GM12801 (cell line): ENCODE results near the gene DGKG.

Source experiments
- TF ChIP-seq, protein P1 (sequence below): IDR thresholded peaks from one replicate; pipeline ENCODE4 v1.5.1; 2011; ENCODE audit warnings: control low read depth; ENCODE audit not compliant: insufficient read length; ENCODE audit errors: extremely low read depth

DGKG gene

GRCh38 chr3:186220911-186221645 lies 141.0 kb downstream of the DGKG start:
- TF ChIP-seq, protein P1, sequence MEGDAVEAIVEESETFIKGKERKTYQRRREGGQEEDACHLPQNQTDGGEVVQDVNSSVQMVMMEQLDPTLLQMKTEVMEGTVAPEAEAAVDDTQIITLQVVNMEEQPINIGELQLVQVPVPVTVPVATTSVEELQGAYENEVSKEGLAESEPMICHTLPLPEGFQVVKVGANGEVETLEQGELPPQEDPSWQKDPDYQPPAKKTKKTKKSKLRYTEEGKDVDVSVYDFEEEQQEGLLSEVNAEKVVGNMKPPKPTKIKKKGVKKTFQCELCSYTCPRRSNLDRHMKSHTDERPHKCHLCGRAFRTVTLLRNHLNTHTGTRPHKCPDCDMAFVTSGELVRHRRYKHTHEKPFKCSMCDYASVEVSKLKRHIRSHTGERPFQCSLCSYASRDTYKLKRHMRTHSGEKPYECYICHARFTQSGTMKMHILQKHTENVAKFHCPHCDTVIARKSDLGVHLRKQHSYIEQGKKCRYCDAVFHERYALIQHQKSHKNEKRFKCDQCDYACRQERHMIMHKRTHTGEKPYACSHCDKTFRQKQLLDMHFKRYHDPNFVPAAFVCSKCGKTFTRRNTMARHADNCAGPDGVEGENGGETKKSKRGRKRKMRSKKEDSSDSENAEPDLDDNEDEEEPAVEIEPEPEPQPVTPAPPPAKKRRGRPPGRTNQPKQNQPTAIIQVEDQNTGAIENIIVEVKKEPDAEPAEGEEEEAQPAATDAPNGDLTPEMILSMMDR = no peak

DNA sequence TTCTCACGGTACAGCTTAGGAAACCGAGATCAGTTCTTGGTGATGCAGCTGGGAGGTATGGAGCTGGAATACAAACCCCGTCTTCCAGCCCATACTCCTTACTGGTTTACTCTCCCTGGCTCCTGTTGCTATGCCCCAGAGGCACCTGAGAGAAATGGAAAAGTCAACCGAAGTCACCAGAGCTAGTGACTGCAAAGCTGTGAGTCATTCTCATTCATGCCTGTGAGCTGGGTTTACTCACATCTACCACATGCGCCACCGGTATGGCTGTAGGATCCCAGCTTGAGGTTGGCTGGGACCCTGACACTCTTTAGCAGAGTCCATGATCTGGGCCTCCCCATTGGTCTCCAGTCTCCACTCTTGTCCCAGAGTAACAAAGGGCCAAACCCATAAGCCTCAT lies 141.7 kb downstream of the DGKG start:
- TF ChIP-seq, protein P1 = no peak

- TF ChIP-seq, protein P1 = no peak
These were observed 142.8 kb downstream of the DGKG start for GRCh38 chr3:186219211-186219638.

- TF ChIP-seq, protein P1 = no peak
These were observed 143.6 kb downstream of the DGKG start for GRCh38 chr3:186218421-186218820.

DNA sequence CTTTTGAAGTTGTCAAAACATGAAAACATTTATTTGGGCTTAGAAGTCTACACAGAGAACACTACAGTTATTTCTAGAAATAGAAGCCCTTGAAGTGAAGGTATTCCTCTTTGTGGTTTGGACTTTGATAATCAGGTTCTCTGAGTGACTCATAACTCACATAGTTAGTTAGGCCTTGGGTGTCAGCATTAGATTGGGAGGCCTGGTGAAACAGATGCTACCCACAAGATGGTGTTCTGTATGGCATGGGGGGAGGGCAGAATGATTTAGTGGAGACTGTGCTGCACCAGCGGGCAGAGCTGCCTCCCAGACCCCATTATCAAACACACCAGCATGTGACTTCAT lies 144.2 kb downstream of the DGKG start:
- TF ChIP-seq, protein P1 = no peak

DNA sequence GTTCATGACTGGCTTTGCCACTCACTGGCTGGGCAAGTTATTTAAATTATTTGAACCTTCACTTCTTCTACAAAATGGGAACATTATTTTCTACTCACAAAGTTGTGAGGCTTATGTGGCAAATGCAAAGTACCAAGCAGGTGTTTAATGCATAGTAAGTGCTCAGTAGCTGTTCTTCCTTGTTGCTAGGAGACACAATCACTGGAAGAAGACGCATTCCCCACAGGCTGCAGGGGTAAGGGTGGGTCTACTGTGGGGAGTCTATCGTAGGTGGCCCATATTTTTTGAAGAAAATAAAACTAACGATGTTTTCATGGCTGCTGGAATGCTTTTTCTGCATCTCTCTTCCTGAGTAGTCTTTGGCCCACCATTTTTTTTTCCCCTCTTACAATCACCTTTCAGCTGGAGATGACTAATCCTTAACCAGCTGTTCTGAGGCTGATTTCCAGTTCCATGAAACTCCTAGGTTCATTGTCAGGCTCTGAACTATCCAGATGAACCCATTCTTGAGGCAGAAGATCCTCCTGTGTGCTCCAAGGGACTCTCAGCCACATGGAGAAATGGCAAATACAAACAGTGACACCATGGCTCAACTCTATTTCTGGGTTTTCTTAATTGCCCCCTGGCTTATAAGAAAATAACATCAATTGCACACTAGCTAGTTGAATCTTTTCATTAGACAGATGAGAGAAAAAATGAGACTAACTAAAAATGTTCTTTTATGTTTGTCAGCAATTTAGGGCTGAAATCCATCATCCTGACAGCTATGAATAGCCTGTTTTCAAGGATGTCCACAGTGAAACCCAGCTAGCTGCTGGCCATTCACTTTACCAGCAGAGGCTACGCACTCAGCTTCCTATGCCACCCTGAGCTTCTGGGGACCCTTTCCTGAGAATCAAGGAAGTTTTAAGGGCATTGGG lies 144.9 kb downstream of the DGKG start:
- TF ChIP-seq, protein P1 = no peak

- TF ChIP-seq, protein P1 = no peak
These were observed 147.4 kb downstream of the DGKG start for GRCh38 chr3:186214670-186215069.
